ENCODE data around the gene ADRA2B.

- TF ChIP-seq CTCF (IDR thresholded peaks at IDR 0.05; ENCODE audit: insufficient read depth, low read length) (no peak), SPI1 (IDR thresholded peaks at IDR 0.05; ENCODE audit: borderline replicate concordance, low read depth) (no peak), REST (IDR thresholded peaks at IDR 0.05; ENCODE audit: insufficient replicate concordance, low read depth) (no peak), POLR2AphosphoS5 (IDR thresholded peaks at IDR 0.05; ENCODE audit: low read depth) (no peak)
These were observed 4.4 kb downstream of the ADRA2B start for GRCh38 chr2:96111823-96112500.

All from HL-60 (cell line).